ENCODE measurements around the gene MINK1. TPM values are rescaled to one million over a fixed set of nuclear protein-coding genes. Genes with fewer than 3 reads are reported as not detected.
A peak's percentile ranks its signal among the peaks of the same experiment; 100 is the strongest.

The MINK1 gene
- total RNA-seq, 2 donors from 2014 or later, result 68.6 to 127 TPM

DNA sequence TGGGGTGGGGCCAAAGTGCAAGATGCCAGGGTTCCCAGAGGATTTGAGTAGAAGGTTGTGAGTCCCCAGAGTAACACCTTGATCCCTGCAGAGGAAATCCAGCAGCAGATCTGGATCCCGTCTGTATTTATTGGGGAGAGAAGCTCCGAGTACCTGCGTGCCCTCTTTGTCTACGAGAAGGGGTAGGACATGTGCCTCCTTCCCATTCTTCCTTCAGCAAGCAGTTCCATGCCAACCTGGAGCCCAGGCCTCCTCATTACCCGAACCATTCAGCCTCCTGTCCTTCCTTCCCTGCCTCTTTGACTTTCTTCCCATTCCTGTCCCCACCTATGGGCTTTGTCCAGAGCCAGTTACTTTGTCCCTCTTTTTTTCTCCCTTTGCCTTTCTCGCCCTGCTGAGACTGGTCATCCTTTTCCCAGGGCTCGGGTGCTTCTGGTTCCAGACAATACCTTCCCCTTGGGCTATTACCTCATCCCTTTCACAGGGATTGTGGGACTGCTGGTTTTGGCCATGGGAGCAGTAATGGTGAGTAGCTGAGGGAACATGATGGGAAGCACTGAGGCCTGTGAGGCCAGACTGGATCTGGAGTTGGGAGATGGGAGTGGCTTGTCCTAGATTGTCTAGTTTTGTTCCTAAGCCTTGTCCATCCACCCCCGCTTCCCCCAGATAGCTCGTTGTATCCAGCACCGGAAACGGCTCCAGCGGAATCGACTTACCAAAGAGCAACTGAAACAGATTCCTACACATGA is 109.8 kb downstream of the MINK1 start:
- Mint-ChIP-seq H3K36me3 (ENCODE audit: low read depth) (peaks cover 95% of the 10 kb centered on the region), H3K27ac (peak overlapping the region; percentile 93), H3K9me3 (no peaks in the 10 kb centered on the region), H3K27me3 (no peaks in the 10 kb centered on the region), H3K4me3 (peak overlapping the region; percentile 91), H3K4me1 (peaks cover 46% of the 10 kb centered on the region)
- ATAC-seq (replicated peaks), result no peak

DNA sequence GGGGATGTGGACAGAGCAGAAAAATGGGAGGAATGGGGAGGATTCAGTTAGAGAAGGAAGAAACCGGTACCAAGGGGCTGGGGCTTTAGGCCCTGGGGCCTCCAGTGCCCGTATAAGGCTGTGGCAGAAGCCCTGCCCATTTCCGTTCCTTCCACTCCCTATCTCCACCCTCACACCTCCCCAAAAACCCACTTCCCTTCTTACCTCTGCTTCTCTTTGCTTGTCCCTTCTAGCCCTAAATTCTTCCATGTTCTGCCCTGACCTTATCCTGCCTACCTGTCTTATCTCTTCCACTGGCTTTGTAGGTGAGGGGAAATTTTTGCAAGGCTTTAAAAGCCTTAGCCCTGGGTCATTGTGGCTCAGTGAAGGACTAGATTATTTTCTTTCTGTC is 111.0 kb downstream of the MINK1 start:
- Mint-ChIP-seq H3K4me3 (peak overlapping the region; percentile 91), H3K9me3 (no peaks in the 10 kb centered on the region), H3K4me1 (peaks cover 40% of the 10 kb centered on the region), H3K27ac (peak overlapping the region; percentile 94), H3K27me3 (no peaks in the 10 kb centered on the region), H3K36me3 (ENCODE audit: low read depth) (peaks cover 90% of the 10 kb centered on the region)
- ATAC-seq (replicated peaks), result peak; percentile 22

- Mint-ChIP-seq H3K27ac (peak overlapping the region; percentile 94), H3K4me3 (peak overlapping the region; percentile 91), H3K36me3 (ENCODE audit: low read depth) (peaks cover 88% of the 10 kb centered on the region), H3K4me1 (peaks cover 40% of the 10 kb centered on the region), H3K27me3 (no peaks in the 10 kb centered on the region), H3K9me3 (no peaks in the 10 kb centered on the region)
- ATAC-seq (replicated peaks), result no peak
Measured at GRCh38 chr17:4944554-4945175, 111.5 kb downstream of the MINK1 start.

- H3K27me3 Mint-ChIP-seq, result no peaks in the 10 kb centered on the region
- H3K4me3 Mint-ChIP-seq, result peak overlapping the region; percentile 91
- H3K4me1 Mint-ChIP-seq, result peaks cover 40% of the 10 kb centered on the region
- ATAC-seq (replicated peaks), result peak; percentile 59
- no peaks in the 10 kb centered on the region for H3K9me3 Mint-ChIP-seq
- H3K27ac Mint-ChIP-seq, result peak overlapping the region; percentile 94
- peaks cover 81% of the 10 kb centered on the region for H3K36me3 Mint-ChIP-seq (ENCODE audit: low read depth)
Measured at GRCh38 chr17:4945176-4945943, 112.2 kb downstream of the MINK1 start.

- peaks cover 45% of the 10 kb centered on the region for H3K4me1 Mint-ChIP-seq
- peak overlapping the region; percentile 94 for H3K27ac Mint-ChIP-seq
- H3K27me3 Mint-ChIP-seq, result no peaks in the 10 kb centered on the region
- peak overlapping the region; percentile 91 for H3K4me3 Mint-ChIP-seq
- no peaks in the 10 kb centered on the region for H3K9me3 Mint-ChIP-seq
- ATAC-seq (replicated peaks), result no peak
- peaks cover 75% of the 10 kb centered on the region for H3K36me3 Mint-ChIP-seq (ENCODE audit: low read depth)
Measured at GRCh38 chr17:4945944-4946280, 112.8 kb downstream of the MINK1 start.

GRCh38 chr17:4946312-4946976 is 113.3 kb downstream of the MINK1 start:
- no peak for ATAC-seq (replicated peaks)
- peaks cover 44% of the 10 kb centered on the region for H3K4me1 Mint-ChIP-seq
- H3K4me3 Mint-ChIP-seq, result peak overlapping the region; percentile 91
- no peaks in the 10 kb centered on the region for H3K27me3 Mint-ChIP-seq
- H3K27ac Mint-ChIP-seq, result peak overlapping the region; percentile 94
- no peaks in the 10 kb centered on the region for H3K9me3 Mint-ChIP-seq
- peaks cover 70% of the 10 kb centered on the region for H3K36me3 Mint-ChIP-seq (ENCODE audit: low read depth)

GRCh38 chr17:4947010-4947410 is 113.9 kb downstream of the MINK1 start:
- Mint-ChIP-seq H3K4me1 (peaks cover 38% of the 10 kb centered on the region), H3K27ac (peak overlapping the region; percentile 94), H3K4me3 (peak overlapping the region; percentile 91), H3K27me3 (no peaks in the 10 kb centered on the region), H3K9me3 (no peaks in the 10 kb centered on the region), H3K36me3 (ENCODE audit: low read depth) (peaks cover 64% of the 10 kb centered on the region)
- no peak for ATAC-seq (replicated peaks)

Other genes starting within 250 kb of the MINK1 start
- gene SMTNL2, start 248.8 kb upstream of the MINK1 start, total RNA-seq, result not detected
- under 1 TPM in 1 of 2 donors, not detected in 1; 0.24 TPM for gene ALOX15, start 191.7 kb upstream of the MINK1 start, total RNA-seq
- 100 to 1,000 TPM in 1 of 2 donors, 10 to 100 TPM in 1; 87.1 to 107 TPM for gene PELP1, start 129.2 kb upstream of the MINK1 start, total RNA-seq
- gene ARRB2, start 122.7 kb upstream of the MINK1 start, total RNA-seq, result 100 to 1,000 TPM; 281 to 307 TPM
- gene MED11, start 101.9 kb upstream of the MINK1 start, total RNA-seq, result 10 to 100 TPM; 25.3 to 25.7 TPM
- gene ZMYND15, start 93.5 kb upstream of the MINK1 start, total RNA-seq, result under 1 TPM in 1 of 2 donors, not detected in 1; 0.42 TPM
- gene CXCL16, start 93.4 kb upstream of the MINK1 start, total RNA-seq, result 1 to 10 TPM; 2.7 to 6.7 TPM
- gene TM4SF5, start 61.5 kb upstream of the MINK1 start, total RNA-seq, result not detected
- gene VMO1, start 47.0 kb upstream of the MINK1 start, total RNA-seq, result not detected
- not detected for gene GLTPD2, start 44.4 kb upstream of the MINK1 start, total RNA-seq
- 100 to 1,000 TPM in 1 of 2 donors, 10 to 100 TPM in 1; 91.0 to 169 TPM for gene PSMB6, start 37.2 kb upstream of the MINK1 start, total RNA-seq
- gene PLD2, start 26.2 kb upstream of the MINK1 start, total RNA-seq, result 10 to 100 TPM; 23.3 to 35.0 TPM
- 1 to 10 TPM in 1 of 2 donors, under 1 TPM in 1; 0.67 to 3.4 TPM for gene C17orf107, start 66.2 kb downstream of the MINK1 start, total RNA-seq
- gene CHRNE, start 69.8 kb downstream of the MINK1 start, total RNA-seq, result under 1 TPM; 0.35 to 0.69 TPM
- gene GP1BA, start 98.9 kb downstream of the MINK1 start, total RNA-seq, result under 1 TPM in 1 of 2 donors, not detected in 1; 0.11 TPM
- gene SLC25A11, start 106.7 kb downstream of the MINK1 start, total RNA-seq, result 10 to 100 TPM; 54.7 to 68.5 TPM
- gene RNF167, start 106.9 kb downstream of the MINK1 start, total RNA-seq, result 100 to 1,000 TPM; 184 to 197 TPM
- gene PFN1, start 115.2 kb downstream of the MINK1 start, total RNA-seq, result 1,000 to 10,000 TPM; 1,346 to 1,950 TPM
- gene ENO3, start 117.8 kb downstream of the MINK1 start, total RNA-seq, result 10 to 100 TPM; 27.4 to 30.3 TPM
- gene SPAG7, start 134.5 kb downstream of the MINK1 start, total RNA-seq, result 10 to 100 TPM; 71.6 to 83.4 TPM
- gene CAMTA2, start 154.3 kb downstream of the MINK1 start, total RNA-seq, result 100 to 1,000 TPM in 1 of 2 donors, 10 to 100 TPM in 1; 66.9 to 103 TPM
- under 1 TPM; 0.61 to 0.69 TPM for gene INCA1, start 164.2 kb downstream of the MINK1 start, total RNA-seq
- gene KIF1C, start 164.6 kb downstream of the MINK1 start, total RNA-seq, result 10 to 100 TPM; 47.4 to 54.4 TPM
- under 1 TPM; 0.11 to 0.26 TPM for gene SLC52A1, start 202.1 kb downstream of the MINK1 start, total RNA-seq
- gene ZFP3, start 245.1 kb downstream of the MINK1 start, total RNA-seq, result 1 to 10 TPM; 1.4 to 1.9 TPM

Data from activated T-helper 17 cell treated with anti-CD3 and anti-CD28 coated beads, Interleukin-2, amount 50 U/mL, for 72 hours (primary cell).